Heart right ventricle (tissue), 16 donors: Measurements from ENCODE around the gene ZBTB7C. TPM values are rescaled to one million over a fixed set of nuclear protein-coding genes. Genes with fewer than 3 reads are reported as not detected.

Experiments used
- ATAC-seq, 8 donors: fragments of 200-7000 bp; cut with Tn5 transposase; one replicate each; pipeline ENCODE4 v1.9.1; 2020; ENCODE audit warnings: mild to moderate bottlenecking in 8 of 8, moderate library complexity in 8 of 8, moderate number of reproducible peaks in 1 of 8
- DNase-seq, 2 donors: peaks; one replicate each; pipeline ENCODE4 v3.0.0-alpha.2; 2020
- H3K27ac ChIP-seq, 10 donors: fragments of 200-600 bp; sonication (generic) in 2 of 10; one replicate each; pipeline versions ENCODE4 v1.5.0 to v1.8.0; 2020 to 2022; ENCODE audit warnings: mild to moderate bottlenecking in 3 of 10
- H3K27me3 ChIP-seq, 7 donors: fragments of 200-600 bp; one replicate each; pipeline ENCODE4 v1.8.0; 2021 to 2022; ENCODE audit warnings: mild to moderate bottlenecking in 2 of 7
- H3K36me3 ChIP-seq, 9 donors: fragments of 200-600 bp; sonication (generic) in 1 of 9; one replicate each; pipeline versions ENCODE4 v1.5.0 to v1.8.0; 2020 to 2022; ENCODE audit warnings: mild to moderate bottlenecking in 2 of 9
- H3K4me1 ChIP-seq, 9 donors: fragments of 200-600 bp; sonication (generic) in 1 of 9; one replicate each; pipeline versions ENCODE4 v1.5.0 to v1.8.0; 2020 to 2022; ENCODE audit warnings: mild to moderate bottlenecking in 4 of 9
- H3K4me3 ChIP-seq, 10 donors: fragments of 200-600 bp; sonication (generic) in 2 of 10; one replicate each; pipeline versions ENCODE4 v1.5.0 to v1.8.0; 2020 to 2022; ENCODE audit warnings: mild to moderate bottlenecking in 7 of 10, moderate library complexity in 2 of 10
- H3K9me3 ChIP-seq, 11 donors: fragments of 200-600 bp in 10 of 11; sonication (generic) in 2 of 11; one replicate each; pipeline versions ENCODE4 v1.5.0 to v1.8.0; 2013 to 2022; ENCODE audit warnings: mild to moderate bottlenecking in 2 of 11, control low read depth in 1 of 11, moderate library complexity in 1 of 11
- WGBS, 2 donors: extraction: QIAGEN DNeasy Blood & Tissue Kit; methylation state at CpG; one replicate each; pipeline ENCODE4 v1.1.7; 2013; ENCODE audit warnings: inconsistent platforms in 1 of 2; 5-methylcytosine and 5-hydroxymethylcytosine counted together
- intact Hi-C, 10 donors: fragments of 100-400 bp; cut with DNase I; formaldehyde crosslinking; loops; one replicate each; pipeline versions ENCODE4 v1.11.1 to v1.14.2; 2022
- polyA plus RNA-seq, 2 donors: library from polyadenylated mRNA; stranded (reverse); fragments of 200-250 nt; gene quantifications; one replicate each; pipeline ENCODE4 v1.2.3, GENCODE V29; 2013
- total RNA-seq, 10 donors: library from RNA; stranded (reverse); fragmentation: NEBNext Ultra II Directional in 3 of 10; extraction: Animal tissue kit (Norgen Biotek cat#: 25700) in 3 of 10; gene quantifications; one replicate each; pipeline versions ENCODE4 v1.2.1 to v1.2.4, GENCODE V29; 2021 to 2023
- TF ChIP-seq, protein P1 (sequence below), 9 donors: fragments of 200-600 bp; sonication (generic) in 2 of 9; IDR thresholded peaks; one replicate each; pipeline versions ENCODE4 v1.5.0 to v1.8.0; 2021 to 2022; ENCODE audit warnings: antibody characterized with exemption in 9 of 9, mild to moderate bottlenecking in 5 of 9, moderate library complexity in 1 of 9
- donor health status: Arrhythmogenic right ventricular cardiomyopathy.
- donor health status: ischemic (EF 13 %, LVEDD 7.1; RV severe dilation, severe dysfunction).
- donor health status: healthy with polysubstance abuse.
- donor health status: DM: no; HTN: yes; CAD: no.
- donor health status: DM: no; HTN: no; CAD: no.
- donor health status: ischemic (EF 25% LVEDD 6.9; RV normal size, moderate dysfunction).
- donor health status: ischemic (EF 25% LVEDD 5.7; RV mildly dilated, moderate dysfunction).
- donor health status: healthy.
- donor health status: DM: yes; HTN: yes; CAD: no.
- donor health status: Ischemic cardiomyopathy.
- donor health status: ischemic (EF 35%, LVEDD 5.7; RV mildly dilated, moderate dysfunction).
- donor health status: nonischemic (EF 11% LVEDD 7.7; RV severe dilation, severe dysfunction).
- donor health status: DM: yes; HTN: yes; CAD: no.
- donor health status: PGD.
- donor health status: ischemic (EF 29% LVEDD 5.4; RV normal size, mild dysfunction).
- donor health status: nonischemic (EF 23%, LVEDD 6.1; RV moderate dilation, normal function).

ZBTB7C gene
- total and polyA plus RNA-seq, 12 donors: 0.49 to 6.3 (median 1.5) TPM

DNA sequence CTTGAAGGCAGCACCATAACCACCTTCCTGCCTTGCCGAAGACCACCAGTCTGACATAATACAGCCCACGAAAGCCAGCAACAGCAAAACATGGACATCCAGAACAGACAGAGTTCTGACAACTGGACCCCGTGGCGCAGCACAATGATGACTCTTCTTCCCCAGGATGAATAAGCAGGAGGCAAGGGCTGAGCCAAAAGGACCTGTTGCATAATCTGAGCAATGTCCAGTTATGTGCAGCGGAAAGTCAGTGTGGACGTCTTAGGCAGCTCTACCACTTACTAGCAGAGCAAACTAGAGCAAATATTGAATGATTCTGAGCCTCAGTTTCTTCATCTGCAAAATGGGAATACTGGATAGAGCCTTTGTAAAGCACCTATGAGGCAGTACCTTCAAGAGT is 225.1 kb downstream of the ZBTB7C start:
- DNase-seq: no peak
- TF ChIP-seq, protein P1, sequence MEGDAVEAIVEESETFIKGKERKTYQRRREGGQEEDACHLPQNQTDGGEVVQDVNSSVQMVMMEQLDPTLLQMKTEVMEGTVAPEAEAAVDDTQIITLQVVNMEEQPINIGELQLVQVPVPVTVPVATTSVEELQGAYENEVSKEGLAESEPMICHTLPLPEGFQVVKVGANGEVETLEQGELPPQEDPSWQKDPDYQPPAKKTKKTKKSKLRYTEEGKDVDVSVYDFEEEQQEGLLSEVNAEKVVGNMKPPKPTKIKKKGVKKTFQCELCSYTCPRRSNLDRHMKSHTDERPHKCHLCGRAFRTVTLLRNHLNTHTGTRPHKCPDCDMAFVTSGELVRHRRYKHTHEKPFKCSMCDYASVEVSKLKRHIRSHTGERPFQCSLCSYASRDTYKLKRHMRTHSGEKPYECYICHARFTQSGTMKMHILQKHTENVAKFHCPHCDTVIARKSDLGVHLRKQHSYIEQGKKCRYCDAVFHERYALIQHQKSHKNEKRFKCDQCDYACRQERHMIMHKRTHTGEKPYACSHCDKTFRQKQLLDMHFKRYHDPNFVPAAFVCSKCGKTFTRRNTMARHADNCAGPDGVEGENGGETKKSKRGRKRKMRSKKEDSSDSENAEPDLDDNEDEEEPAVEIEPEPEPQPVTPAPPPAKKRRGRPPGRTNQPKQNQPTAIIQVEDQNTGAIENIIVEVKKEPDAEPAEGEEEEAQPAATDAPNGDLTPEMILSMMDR (IDR thresholded peaks at IDR 0.05): no peak
- peak in 1 of 8 donors; percentile 52 for ATAC-seq
- H3K4me3 ChIP-seq: no peak overlapping the region
- intact Hi-C loops: no loop called here
- no peaks in the 10 kb centered on the region for H3K27me3 ChIP-seq
- H3K9me3 ChIP-seq: no peaks in the 10 kb centered on the region
- whole genome bisulfite sequencing, 2 donors: 86 to 89% methylated on average over 6 of the region's 6 CpGs
- H3K27ac ChIP-seq: no peak overlapping the region
- no peaks in the 10 kb centered on the region for H3K36me3 ChIP-seq
- peaks cover 0 to 13% (median 4%) of the 10 kb centered on the region in 9 donors for H3K4me1 ChIP-seq

DNA sequence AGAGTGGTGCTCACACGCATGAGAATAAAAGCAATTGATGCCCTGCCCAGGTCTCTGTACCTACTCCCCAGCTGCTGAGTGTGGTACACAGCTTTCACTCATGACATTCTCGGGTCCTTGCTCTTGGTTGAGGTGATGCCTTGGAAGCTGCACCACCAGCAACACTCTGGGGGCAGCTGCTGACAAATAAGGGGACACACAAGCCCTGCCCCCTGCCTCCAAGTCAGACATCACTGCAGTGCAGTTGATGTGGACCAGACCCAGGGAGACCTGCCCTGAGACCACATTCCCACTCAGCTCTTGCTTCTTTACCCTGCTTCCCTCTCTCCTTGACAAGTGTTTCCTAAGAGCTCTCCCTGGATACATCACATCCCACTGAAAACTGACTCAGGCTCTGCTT is 225.6 kb downstream of the ZBTB7C start:
- Histone ChIP-seq H3K27ac (no peak overlapping the region), H3K27me3 (no peaks in the 10 kb centered on the region), H3K4me1 (peaks cover 0 to 13% (median 4%) of the 10 kb centered on the region in 9 donors), H3K4me3 (no peak overlapping the region), H3K9me3 (no peaks in the 10 kb centered on the region), H3K36me3 (no peaks in the 10 kb centered on the region)
- WGBS, 2 donors: 92 to 95% methylated on average over 2 of the region's 2 CpGs
- TF ChIP-seq, protein P1 (IDR thresholded peaks at IDR 0.05): no peak
- intact Hi-C loops: no loop called here
- ATAC-seq (no peak), DNase-seq (no peak)

DNA sequence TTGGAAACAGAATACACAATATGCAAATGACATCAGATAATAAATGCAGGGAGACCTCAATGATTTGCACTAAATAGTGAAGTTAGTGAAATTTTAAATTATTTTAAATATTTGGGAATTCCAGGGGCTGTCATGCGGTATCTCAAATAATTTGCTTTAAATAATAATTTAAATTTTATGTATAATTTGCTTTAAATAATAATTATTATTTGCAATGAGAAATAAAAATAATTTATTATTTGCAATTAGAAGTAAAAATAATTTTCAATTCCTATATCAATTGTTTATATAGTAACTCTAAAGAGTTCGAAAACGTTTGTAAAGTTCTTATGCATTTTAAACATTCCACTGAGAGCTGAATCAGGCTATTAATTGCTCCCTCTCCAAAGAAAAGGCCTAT is 226.4 kb downstream of the ZBTB7C start:
- H3K4me1 ChIP-seq: peaks cover 0 to 13% (median 4%) of the 10 kb centered on the region in 9 donors
- H3K36me3 ChIP-seq: no peaks in the 10 kb centered on the region
- WGBS, 2 donors: 91 to 92% methylated on average over 3 of the region's 3 CpGs
- DNase-seq (no peak), ATAC-seq (no peak)
- no peaks in the 10 kb centered on the region for H3K27me3 ChIP-seq
- intact Hi-C loops: no loop called here
- H3K27ac ChIP-seq: no peak overlapping the region
- TF ChIP-seq, protein P1 (IDR thresholded peaks at IDR 0.05): no peak
- no peaks in the 10 kb centered on the region for H3K9me3 ChIP-seq
- no peak overlapping the region for H3K4me3 ChIP-seq

GRCh38 chr18:48181857-48182256 is 227.3 kb downstream of the ZBTB7C start:
- ATAC-seq (no peak), DNase-seq (no peak)
- H3K36me3 ChIP-seq: no peaks in the 10 kb centered on the region
- intact Hi-C loops: no loop called here
- H3K27me3 ChIP-seq: no peaks in the 10 kb centered on the region
- peaks cover 0 to 13% (median 4%) of the 10 kb centered on the region in 9 donors for H3K4me1 ChIP-seq
- H3K4me3 ChIP-seq: no peak overlapping the region
- 83 to 86% methylated on average over 4 of the region's 4 CpGs for WGBS, 2 donors
- TF ChIP-seq, protein P1 (IDR thresholded peaks at IDR 0.05): no peak
- H3K9me3 ChIP-seq: no peaks in the 10 kb centered on the region
- H3K27ac ChIP-seq: no peak overlapping the region
